GM21526 (cell line): ENCODE data around the gene ARL4D.
"Not testable (repeated sequence)": the region's sequence is repeated elsewhere in the genome, so short reads cannot be mapped to it uniquely, and the experiment has no call there.

Experiments used
- ATAC-seq: cut with Tn5 transposase; IDR thresholded peaks from one replicate; pipeline ENCODE4 v1.9.1; 2021; ENCODE audit warnings: moderate library complexity; ENCODE audit not compliant: unreplicated experiment, low FRiP score

ARL4D gene

DNA sequence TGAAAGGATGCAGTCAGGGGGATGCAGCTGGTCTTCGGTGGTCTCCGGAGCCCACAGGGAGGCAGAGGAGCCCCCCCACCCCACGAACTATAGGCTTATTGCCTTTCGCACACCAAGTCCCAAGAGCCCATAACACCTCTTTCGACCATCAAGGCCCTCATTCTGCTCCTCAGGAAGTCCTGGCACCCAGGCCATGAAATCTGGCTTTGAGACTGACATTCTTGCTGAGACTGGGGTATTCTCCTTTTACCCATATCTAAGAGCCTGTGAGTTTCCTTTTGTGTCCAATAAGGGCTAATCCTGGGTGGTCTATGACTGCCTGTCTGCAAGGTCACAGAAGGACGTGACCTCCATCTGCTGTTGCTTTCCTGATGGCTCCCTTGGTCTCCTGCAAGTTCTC is 6.4 kb upstream of the ARL4D start:
- ATAC-seq: no peak

DNA sequence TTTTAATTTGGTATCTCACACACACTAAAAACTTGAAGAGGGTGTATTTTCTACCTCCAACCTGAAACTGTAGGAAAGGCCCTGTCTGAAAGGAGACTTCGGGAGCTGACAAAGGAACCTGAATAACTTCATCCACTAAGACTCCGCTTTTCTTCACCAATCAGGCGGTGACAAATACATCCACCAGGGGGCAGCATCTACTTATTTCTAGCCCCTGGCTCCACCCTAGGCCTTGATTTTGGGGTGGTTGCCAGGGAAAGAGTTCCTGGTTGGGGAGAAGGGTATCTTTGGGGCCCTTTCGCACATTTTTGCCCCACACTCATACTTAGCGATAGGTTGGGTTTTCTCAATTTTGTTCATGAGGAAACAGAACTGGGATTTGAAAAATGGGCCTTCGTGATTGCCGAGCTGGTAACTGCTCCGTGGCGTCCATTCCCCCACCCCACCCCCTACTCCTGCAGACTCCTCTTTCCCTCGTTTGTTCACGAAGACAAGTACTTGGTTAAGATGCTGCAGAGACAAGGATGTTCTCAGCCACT is 4.8 kb upstream of the ARL4D start:
- ATAC-seq: no peak

DNA sequence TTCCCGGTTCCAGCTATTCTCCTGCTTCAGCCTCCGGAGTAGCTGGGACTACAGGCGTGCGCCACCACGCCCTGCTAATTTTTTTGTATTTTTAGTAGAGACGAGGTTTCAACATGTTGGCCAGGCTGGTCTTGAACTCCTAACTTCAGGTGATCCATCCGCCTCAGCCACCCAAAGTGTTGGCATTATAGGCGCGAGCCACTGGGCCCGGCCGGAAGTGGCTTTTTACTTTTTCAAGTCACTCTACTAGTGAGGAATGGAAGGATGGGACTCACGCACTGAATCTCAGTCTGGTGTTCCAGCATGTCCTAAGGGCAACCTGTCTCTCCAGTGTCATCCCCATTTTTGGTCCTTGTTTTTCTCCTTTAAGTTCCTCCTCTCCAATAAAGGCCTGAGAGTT is 4.1 kb upstream of the ARL4D start:
- ATAC-seq: not testable (repeated sequence)

DNA sequence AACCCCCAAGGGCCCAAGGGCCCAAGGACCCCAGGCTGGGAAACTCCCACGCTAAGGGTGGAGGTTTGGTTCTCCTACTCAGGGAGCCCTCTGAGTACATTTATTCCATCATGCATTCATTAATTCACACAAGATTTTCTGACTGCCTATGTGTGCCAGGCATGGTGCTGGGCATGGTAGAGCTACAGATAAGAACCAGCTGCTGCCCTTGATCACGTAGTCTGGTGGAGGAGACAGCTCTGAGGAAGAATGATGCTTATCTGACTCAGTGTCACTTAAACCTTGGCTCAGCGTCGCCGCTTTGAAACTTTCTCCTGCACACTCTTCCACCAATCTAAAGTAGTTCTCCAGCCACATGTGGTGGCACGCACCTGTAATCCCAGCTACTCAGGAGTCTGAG is 3.6 kb upstream of the ARL4D start:
- ATAC-seq: no peak

DNA sequence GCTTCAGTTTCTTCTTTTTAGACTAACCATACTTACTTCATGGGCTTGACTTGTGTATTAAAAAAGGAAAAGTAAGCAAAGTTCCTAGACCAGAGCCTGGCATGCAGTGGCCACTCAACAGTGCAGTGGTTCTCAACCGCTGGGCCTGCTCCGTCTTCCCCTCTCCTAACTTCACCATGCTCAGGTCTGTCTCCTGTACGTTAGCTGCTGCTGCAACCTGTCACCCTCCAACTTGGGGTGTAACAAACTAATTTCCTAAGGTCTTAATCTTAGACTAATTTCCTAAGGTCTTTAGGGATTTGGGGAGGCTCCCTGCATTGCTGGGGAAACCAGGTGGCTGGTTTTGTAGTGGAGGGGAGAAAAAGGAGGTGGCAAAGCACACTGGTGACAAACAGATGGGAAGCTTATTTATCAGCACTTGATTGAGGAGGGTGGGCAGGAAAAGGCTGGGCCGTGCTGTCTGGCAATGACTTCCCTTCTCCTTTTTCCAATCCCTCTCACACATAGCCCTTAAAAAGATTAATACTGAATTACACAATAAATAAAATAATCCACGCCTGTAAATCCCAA is 2.2 kb upstream of the ARL4D start:
- no peak for ATAC-seq

DNA sequence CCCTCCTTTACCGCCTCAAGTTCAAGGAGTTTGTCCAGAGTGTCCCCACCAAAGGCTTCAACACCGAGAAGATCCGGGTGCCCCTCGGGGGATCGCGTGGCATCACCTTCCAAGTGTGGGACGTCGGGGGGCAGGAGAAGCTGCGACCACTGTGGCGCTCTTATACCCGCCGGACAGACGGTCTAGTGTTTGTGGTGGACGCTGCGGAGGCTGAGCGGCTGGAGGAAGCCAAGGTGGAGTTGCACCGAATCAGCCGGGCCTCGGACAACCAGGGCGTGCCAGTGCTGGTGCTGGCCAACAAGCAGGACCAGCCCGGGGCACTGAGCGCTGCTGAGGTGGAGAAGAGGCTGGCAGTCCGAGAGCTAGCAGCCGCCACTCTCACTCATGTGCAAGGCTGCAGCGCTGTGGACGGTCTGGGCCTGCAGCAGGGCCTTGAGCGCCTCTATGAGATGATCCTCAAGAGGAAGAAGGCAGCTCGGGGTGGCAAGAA is 1.1 kb downstream of the ARL4D start:
- no peak for ATAC-seq

DNA sequence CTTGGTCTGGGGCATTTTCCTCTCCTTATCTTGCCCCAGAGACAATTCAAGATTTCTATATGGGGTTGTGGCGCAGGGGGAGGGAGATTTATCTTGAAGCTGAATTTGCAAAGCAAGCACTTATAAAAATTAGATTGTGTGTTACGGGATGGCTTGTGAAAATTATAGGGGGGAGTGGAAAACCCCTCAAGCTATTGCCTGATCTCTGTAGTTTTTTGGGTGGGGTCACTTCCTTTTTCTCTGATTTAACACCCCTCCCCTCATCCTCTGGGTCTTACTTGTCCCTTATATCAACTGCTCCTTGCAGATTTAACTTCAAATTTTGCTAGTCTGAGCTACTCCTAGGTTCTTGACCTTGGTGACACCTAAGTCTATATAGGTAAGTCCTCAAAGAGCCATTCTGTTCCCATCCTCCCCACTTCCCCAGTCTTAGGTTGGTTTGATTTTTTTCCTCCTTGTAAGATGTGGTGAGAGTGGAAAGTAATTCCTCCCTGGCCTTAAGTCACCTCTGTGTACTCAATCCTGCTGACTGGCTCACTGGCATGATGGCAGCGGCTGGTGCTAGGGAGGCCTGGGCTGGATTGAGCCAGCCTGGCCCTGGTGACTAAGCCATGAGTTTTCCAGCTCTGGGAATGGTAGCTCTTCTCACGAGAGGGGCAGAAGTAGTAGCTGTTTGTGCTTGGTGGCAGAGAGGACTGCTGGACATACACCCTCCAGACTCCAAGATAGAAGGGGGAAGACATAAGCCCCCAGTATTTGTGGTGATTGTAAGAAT is 2.3 kb downstream of the ARL4D start:
- no peak for ATAC-seq

DNA sequence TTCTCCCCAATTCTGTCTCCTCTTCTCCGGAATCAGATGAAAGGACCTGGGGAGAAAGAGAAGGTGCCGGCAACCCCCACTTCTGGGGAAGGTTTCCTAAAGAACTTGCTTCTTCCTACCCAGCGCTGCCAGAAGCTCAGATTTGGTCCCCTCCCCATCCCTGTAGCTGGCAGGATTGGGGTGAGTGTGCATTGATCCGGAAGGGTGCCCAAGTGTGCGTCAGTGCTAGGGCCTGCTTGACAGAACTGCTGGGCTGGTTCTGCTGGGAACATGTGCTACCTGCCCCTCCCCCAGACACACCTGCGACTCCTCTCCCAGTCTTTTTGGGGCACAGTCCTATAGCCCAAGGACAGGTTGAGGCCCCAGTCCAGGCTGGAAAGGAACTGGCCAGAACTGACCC is 3.3 kb downstream of the ARL4D start:
- no peak for ATAC-seq

DNA sequence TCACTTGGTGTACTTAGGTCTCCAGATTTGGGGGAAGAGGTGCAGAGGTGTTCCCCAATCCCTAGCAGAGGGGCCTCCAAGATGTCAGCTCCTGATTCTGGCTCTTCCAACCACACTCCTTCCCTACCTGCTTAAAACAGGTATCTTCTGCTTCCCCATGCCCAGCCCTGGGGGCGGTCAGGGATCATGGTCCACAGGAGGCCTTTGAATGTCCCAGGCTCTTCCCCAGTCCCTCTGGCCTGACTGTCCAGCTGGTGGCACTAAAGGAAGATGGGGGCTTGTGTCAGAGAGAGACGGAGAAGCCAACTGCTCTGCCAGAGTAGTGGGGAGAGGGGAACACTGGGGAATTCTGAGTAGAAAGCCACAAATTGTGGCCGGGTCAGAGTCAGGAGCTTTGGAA is 3.8 kb downstream of the ARL4D start:
- ATAC-seq: no peak

DNA sequence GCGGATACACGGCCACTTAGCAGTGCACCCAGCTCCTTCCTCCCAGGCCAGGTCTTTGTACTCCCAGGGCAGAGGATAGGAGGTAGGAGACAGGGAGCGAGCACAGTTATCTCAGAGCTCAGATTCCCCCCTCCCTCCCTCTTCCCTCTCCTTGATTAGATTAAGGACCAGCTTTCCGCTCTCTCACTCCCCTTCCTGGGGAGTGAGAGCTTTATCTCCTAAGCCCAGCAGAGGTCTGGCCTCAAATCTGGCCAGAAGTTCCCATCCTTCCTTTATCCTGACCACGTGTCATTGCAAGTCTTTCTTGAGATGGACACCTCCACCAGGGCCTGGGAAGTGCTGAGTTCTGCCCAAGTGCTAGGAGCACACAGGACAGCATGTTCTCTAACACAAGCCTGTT is 5.1 kb downstream of the ARL4D start:
- no peak for ATAC-seq

DNA sequence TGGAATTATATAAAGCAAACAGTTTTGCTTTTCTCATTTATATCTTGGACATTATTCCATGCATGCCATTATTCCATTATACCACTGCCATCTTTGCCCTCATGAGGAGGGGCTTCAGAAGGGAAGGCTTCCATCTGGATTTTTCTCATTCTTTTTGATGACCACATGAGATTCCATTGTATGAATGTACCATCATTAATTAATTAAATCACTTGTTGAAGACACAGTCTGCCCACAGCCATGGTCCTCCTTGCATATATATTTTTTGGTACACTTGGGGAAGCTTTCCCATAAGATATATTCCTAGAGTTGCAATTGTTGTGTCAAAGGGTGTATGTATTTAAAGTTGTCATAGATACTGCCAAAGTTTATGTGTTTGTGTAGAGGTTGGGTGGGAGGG is 7.1 kb downstream of the ARL4D start:
- no peak for ATAC-seq

DNA sequence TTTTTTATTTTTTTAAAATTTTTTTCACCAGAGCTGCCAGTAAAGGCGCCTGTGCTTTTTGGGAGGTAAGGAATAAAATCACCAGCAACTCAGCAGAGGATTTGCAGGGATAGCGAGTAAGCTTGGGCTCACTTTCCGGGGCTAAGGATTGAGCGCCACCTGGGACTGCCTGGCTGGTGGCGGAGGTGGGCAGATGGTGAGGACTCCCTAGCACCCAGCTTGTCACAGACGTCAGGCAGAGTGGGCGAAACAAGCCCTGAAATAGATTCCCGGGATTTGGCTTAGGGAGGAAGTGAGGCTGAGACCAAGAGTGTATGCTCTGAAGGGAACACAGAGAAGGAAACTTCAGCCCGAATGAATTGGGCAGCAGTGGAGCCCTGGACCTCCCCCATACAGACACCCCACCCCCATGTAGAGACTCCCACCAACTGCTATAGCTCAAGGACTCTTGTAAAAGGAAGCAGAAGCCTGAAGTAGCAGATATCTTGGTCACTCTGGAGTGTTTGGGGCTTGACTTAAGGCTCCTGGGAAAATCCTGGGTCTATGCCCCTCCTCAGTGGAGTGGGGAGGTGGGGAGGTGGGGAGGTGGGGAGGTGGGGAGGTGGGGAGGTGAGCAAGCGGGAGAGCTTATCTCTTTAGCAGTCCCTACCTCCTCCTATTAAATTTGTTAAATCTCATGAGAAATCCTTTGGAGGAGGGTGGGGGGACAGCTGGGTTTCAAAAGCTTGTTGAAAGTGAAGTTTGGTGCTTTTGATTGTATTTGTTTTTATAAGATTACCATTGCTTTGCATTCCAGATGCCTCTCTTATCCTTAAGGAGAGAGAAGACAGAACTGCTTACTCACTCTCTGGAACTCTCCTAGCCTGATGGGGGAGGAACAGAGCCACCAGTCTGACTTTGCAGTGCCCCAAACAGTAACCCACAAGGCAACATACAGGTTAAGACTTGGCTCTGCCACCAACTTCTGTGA is 8.2 kb downstream of the ARL4D start:
- ATAC-seq: no peak

DNA sequence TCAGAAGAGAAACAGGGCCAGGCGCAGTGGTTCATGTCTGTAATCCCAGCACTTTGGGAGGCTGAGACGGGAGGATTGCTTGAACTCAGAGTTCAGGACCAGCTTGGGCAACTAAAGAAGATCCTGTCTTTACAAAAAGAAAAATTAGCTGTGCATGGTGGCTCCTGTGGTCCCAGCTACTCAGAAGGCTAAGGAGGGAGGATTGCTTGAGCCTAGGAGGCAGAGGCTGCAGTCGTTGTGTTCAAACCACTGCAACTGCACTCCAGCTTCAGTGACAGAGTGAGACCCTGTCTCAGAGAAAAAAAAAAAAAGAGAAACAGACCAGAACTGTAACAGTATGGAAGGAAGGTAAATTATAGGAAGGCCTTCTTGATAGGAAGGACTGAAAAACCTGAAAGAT is 10.3 kb downstream of the ARL4D start:
- no peak for ATAC-seq

DNA sequence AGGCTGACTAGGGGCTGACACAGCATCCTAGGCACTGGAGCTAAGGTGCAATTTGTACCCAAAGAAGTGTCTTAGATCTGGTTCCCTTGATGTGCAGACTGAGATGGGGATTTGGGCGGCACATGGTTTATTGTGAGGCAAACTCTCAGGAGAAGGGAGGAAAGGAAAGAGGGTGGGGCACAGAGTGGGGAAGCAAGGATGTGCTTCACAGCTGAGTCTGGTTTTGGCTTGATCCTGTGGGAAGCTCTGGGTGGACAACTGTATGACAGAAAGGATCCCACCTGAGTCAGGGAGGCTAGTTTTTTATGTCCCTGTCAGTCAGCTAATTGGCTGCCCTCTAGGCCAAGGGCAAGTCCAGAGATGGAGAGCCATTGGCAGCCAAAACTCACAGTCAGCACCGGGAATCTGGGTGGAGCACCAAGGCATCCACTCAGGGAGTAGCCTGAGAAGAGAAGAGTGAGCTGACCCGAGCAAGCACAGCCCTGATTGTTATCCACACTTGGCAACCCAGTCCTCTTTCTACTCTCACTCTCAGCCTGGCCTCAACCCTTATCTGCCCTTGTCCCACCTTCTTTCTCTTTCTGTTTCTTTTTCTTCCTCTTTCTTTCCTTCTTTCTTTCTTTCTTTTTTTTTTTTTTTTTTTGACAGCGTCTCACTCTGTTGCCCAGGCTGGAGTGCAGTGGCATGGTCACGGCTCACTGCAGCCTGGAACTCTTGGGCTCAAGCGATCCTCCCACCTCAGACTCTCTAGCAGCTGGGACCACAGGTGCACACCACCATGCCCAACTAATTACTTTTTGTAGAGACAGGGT is 12.0 kb downstream of the ARL4D start:
- ATAC-seq: no peak

DNA sequence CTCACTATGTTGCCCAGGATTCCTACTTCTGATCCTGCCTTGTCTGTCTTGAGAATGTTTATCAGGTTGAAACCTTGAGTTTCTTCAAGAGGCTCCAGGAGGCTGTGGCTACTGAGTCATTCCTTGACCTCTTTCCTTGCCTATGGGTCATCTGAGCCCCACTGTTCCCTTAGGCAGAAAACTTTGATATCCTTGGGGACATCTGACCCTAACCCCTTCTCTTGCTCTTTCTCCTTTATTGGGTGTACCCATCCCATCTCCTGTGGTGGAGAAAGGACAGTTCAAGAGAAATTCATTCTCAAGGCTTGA is 12.5 kb downstream of the ARL4D start:
- no peak for ATAC-seq

DNA sequence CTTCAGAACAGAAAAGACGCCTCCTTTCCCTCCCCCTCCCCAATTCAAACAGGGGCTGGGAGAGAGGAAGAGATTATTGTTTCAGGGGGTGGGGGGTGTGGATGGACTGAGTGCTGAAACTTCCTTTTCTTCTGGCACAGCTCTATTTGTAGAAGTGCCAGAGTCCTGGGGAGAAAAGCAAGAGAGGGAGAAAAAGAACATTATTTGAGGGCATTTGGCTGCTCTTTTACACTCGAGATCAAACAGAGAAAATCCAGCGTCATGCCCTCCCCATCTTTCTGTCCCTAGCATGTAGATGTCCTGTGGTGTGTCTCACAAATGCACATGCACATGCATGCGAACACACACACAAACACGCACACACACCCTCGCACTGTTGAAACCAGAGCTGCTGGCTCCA is 13.0 kb downstream of the ARL4D start:
- no peak for ATAC-seq

DNA sequence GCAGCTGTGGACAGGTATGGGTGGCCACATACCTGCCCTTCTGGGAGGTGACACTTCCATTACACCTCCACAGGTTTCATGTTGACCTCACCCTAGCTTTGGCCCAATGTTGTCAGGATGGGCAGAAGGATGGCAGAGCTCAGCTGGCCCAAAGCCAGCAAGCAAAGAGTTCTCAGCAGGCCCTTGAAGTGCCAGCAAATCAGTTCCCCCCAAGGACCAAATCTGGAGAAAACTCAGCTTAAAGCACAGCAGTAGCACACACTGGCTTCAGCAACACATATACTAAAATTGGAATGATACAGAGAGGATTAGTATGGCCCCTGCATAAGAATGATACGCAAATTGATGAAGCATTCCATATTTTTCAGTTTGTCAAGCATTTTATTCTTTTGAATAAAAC is 13.4 kb downstream of the ARL4D start:
- no peak for ATAC-seq

DNA sequence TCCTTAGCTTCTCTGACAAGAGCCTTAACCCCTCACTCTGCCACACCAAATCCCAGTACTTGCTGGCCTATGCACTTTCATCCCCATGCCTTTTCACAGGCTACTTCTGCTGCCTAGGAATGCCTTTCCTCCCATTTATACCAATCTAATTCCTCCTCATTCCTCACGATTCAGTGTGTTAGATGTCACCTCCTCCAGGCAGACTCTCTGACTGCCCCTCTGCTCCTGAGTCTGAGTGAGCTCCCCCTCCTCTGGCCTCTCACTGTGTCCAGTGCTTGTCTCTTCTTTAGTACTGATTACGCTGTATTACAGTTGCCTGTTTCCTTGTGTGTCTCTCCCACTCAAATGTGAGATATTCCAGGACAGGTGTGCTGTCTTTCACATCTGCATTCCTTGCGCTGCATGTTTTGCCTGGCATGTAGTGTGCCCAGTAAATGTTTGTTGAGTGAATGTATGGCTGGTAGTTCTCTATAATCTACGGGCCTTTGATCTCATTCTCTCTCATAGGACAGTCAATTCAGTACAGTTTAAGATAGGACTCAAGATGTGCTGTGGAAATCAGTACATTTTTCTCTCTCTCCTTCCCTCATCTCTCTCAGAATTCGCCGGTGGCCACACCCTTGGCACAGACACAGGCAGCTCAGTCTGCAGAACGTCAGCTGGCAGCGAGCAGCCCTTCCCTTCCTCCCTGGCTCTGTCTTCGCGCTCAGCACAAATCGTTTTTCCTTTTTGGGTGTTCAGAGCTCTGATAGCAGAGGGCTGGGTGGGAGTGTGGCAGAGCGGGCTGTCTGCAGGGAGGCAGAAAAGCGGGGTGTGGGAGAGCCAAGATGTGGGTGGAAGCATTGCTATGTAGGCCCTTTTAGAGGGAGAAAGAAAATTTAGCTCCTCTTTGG is 18.5 kb downstream of the ARL4D start:
- no peak for ATAC-seq
